Measurements from ENCODE around the gene UROD. TPM values are rescaled to one million over a fixed set of nuclear protein-coding genes. Genes with fewer than 3 reads are reported as not detected.

The UROD gene
- 57.3 and 65.5 TPM in 2 replicates for total RNA-seq
- total RNA-seq (2013): 51.9 TPM
- polyA plus RNA-seq: 82.5 and 84.2 TPM in 2 replicates
- 45.2 and 58.0 TPM in 2 replicates for polyA minus RNA-seq

DNA sequence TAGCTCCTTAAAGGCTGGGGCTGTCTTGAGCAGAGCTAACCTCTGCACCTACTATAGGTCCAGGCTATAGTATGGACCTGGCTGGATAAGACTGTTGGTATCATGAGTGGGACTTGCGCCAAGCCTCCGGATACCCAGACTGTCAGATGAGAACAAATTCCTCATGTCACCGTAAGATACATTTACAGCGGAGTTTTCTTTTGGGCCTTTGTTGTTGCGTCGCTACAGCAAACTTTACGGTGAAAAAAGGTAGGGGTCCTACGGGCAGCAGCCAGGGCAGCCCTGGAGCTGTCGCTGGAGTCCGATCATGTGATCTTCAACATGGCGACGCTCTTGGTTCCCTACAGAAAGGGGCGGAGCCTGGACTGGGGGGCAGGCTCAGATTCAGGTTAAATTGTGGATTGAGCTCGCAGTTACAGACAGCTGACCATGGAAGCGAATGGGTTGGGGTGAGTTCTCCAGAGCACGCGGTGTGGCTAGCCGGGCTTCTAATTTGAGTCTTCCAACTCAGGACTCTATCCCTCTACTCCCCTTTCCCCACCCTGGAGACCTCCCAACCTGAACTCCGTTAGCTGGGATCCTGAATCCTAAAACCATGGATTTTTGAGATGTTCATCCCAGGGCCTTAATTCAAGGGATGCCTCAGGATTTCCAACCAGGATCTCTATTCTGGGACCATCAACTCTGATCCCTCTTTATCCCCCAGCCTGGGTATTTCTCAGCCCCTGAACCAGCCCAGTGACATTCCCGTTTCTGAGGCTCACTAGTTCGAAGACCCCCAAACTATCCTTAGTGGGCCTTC lies at the start of gene UROD:
Gene UROD, plus strand, starts transcription at position 418 of the 802 bp plus-strand sequence. Its CDS starts 12 bp downstream, at position 430.
- TF ChIP-seq EZH2 (IDR thresholded peaks at IDR 0.05; ENCODE audit: borderline replicate concordance, insufficient read depth, low read depth, low read length, poor library complexity, severe bottlenecking): no peak
- no peak for TF ChIP-seq CTCF (IDR thresholded peaks at IDR 0.05)
- H3K9me3 Mint-ChIP-seq (ENCODE audit: insufficient read depth): no peaks in the 10 kb centered on the region
- Histone ChIP-seq H4K20me1 (ENCODE audit: control insufficient read depth, insufficient read depth, low read length, poor library complexity, severe bottlenecking) (peaks cover 14% of the 10 kb centered on the region), H3K27ac (ENCODE audit: low read length in 2 of 2) (peak within 1 kb of the TSS; percentile 66 to 79), H3K4me3 (ENCODE audit: control extremely low read depth in 1 of 5, extremely low read depth in 1 of 5, insufficient read depth in 1 of 5, low read depth in 2 of 5, low read length in 4 of 5) (peak within 1 kb of the TSS; percentile 59 to 89 (median 78)), H3K9ac (ENCODE audit: low read length) (peak within 1 kb of the TSS; percentile 85), H3K4me1 (ENCODE audit: control insufficient read depth in 2 of 2, insufficient read depth in 2 of 2, low read length in 2 of 2) (peaks cover 31 to 42% of the 10 kb centered on the region in 2 donors), H3K9me3 (ENCODE audit: control extremely low read depth in 1 of 3, control insufficient read depth in 2 of 3, insufficient read depth in 1 of 3, low read length in 2 of 3) (no peaks in the 10 kb centered on the region), H3K27me3 (replicated peaks in 1 of 4; ENCODE audit: control extremely low read depth in 1 of 4, control insufficient read depth in 3 of 4, insufficient read depth in 4 of 4, low read length in 3 of 4) (no peaks in the 10 kb centered on the region), H3K36me3 (replicated peaks in 1 of 2; ENCODE audit: control extremely low read depth in 1 of 2, control insufficient read depth in 1 of 2, extremely low read depth in 1 of 2, insufficient read depth in 2 of 2, low read length in 1 of 2) (peaks cover 2 to 44% of the 10 kb centered on the region in 2 experiments), H3K79me2 (ENCODE audit: control insufficient read depth, insufficient read depth, low read length) (peaks cover 41% of the 10 kb centered on the region), H2AFZ (ENCODE audit: insufficient read depth, low read depth, low read length, poor library complexity, severe bottlenecking) (peak within 1 kb of the TSS; percentile 86), H3K4me2 (replicated peaks; ENCODE audit: low read depth, low read length, poor library complexity, severe bottlenecking) (peak within 1 kb of the TSS; percentile 99)
- ChIA-PET CTCF (interaction anchor here (0.6 to 11.9 kb wide), 27 partner anchors 24 to 558 kb away, joined by 3 to 388 read pairs (median 6); partner anchors contain the start of genes CCDC163, EIF2B3, MMACHC and MUTYH), POLR2A (interaction anchor here (0.6 to 4.9 kb wide), 16 partner anchors 26 to 528 kb away, joined by 3 to 59 read pairs (median 6); partner anchors contain the start of genes BEST4, EIF2B3, MUTYH and PLK3)
- DNase-seq: peak; percentile 94
- peak within 1 kb of the TSS; percentile 91 for H3K4me3 Mint-ChIP-seq
- H3K4me1 Mint-ChIP-seq: peaks cover 43% of the 10 kb centered on the region
- 0% methylated on average over 19 of the region's 21 CpGs for WGBS (ENCODE audit: insufficient coverage)
- peak within 1 kb of the TSS; percentile 89 for H3K27ac Mint-ChIP-seq
- peak; percentile 83 for ATAC-seq (ENCODE audit: low read depth)
- no peaks in the 10 kb centered on the region for H3K27me3 Mint-ChIP-seq
- intact Hi-C loops (cut with micrococcal nuclease): loop anchor here (1.0 to 5.0 kb wide), 11 partner anchors 26 to 380 kb away; partner anchors contain the start of genes EIF2B3, KIF2C, MUTYH and PLK3

Data from B cell (primary cell).